Measurements from ENCODE around the gene COL4A2. TPM values are rescaled to one million over a fixed set of nuclear protein-coding genes. Genes with fewer than 3 reads are reported as not detected.
A peak's percentile ranks its signal among the peaks of the same experiment; 100 is the strongest.

The COL4A2 gene
- total RNA-seq, 4 donors from 2014 or later = 97.6 to 193 (median 131) TPM

DNA sequence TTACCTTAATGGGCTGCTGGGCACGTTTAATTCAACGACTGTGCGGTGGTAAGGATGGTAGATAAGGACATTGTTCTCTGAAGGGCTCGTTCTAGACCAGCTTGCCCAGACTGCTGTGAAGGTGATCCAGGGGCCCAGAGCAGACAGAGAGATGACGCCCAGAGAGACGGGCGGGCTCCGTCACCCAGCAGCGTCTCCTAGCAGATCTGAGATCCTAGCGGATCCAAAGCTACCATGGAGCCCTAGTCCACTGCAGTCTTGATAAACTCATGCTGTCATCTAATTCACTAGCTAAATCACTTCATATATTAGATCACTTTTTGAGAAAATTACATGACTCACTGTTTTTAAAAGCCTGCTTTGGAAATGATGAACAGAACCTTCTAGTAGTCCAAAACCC, 21.5 kb downstream of the COL4A2 start:
- TF ChIP-seq POLR2A (IDR thresholded peaks at IDR 0.05) = no peak
- TF ChIP-seq, protein P1, sequence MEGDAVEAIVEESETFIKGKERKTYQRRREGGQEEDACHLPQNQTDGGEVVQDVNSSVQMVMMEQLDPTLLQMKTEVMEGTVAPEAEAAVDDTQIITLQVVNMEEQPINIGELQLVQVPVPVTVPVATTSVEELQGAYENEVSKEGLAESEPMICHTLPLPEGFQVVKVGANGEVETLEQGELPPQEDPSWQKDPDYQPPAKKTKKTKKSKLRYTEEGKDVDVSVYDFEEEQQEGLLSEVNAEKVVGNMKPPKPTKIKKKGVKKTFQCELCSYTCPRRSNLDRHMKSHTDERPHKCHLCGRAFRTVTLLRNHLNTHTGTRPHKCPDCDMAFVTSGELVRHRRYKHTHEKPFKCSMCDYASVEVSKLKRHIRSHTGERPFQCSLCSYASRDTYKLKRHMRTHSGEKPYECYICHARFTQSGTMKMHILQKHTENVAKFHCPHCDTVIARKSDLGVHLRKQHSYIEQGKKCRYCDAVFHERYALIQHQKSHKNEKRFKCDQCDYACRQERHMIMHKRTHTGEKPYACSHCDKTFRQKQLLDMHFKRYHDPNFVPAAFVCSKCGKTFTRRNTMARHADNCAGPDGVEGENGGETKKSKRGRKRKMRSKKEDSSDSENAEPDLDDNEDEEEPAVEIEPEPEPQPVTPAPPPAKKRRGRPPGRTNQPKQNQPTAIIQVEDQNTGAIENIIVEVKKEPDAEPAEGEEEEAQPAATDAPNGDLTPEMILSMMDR (IDR thresholded peaks at IDR 0.05) = no peak
- Histone ChIP-seq H3K27ac (peak overlapping the region in 2 of 3 donors; percentile 20 to 83), H3K4me3 (replicated peaks in 1 of 3) (no peak overlapping the region), H3K4me1 (peaks cover 74 to 91% of the 10 kb centered on the region in 2 donors), H3K9me3 (no peaks in the 10 kb centered on the region), H3K27me3 (no peaks in the 10 kb centered on the region), H3K36me3 (no peaks in the 10 kb centered on the region)
- intact Hi-C loops (cut with DNase I) = no loop called here
- 85 to 90% methylated on average over 10 of the region's 10 CpGs for WGBS, 2 donors
- DNase-seq = peak in 1 of 2 donors; percentile 1

DNA sequence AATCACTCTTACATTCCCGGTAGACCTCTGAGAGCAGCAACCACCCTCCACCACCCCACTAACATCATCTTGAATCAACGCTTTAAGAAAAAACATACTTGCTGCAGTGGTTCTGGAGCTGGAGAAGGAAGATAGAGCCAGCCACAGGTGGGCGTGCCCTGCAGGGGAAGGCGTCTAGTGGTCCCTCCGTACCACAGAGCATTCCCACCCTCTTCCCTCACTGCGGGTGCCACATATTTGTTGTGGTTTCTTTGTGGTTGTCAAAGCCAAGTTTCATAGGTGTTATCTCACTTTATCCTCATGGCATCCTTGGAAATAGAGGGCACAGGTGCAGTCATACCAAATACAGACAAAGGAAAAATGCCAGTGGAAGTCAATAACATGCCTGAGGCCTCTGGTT, 22.2 kb downstream of the COL4A2 start:
- Histone ChIP-seq H3K4me1 (peaks cover 67 to 84% of the 10 kb centered on the region in 2 donors), H3K9me3 (no peaks in the 10 kb centered on the region), H3K27ac (peak overlapping the region; percentile 70 to 92 (median 90)), H3K36me3 (no peaks in the 10 kb centered on the region), H3K27me3 (no peaks in the 10 kb centered on the region), H3K4me3 (replicated peaks in 1 of 3) (no peak overlapping the region)
- 90 to 95% methylated on average over 6 of the region's 6 CpGs for WGBS, 2 donors
- TF ChIP-seq, protein P1 (IDR thresholded peaks at IDR 0.05) = no peak
- TF ChIP-seq POLR2A (IDR thresholded peaks at IDR 0.05) = no peak
- intact Hi-C loops (cut with DNase I) = no loop called here
- DNase-seq = no peak

DNA sequence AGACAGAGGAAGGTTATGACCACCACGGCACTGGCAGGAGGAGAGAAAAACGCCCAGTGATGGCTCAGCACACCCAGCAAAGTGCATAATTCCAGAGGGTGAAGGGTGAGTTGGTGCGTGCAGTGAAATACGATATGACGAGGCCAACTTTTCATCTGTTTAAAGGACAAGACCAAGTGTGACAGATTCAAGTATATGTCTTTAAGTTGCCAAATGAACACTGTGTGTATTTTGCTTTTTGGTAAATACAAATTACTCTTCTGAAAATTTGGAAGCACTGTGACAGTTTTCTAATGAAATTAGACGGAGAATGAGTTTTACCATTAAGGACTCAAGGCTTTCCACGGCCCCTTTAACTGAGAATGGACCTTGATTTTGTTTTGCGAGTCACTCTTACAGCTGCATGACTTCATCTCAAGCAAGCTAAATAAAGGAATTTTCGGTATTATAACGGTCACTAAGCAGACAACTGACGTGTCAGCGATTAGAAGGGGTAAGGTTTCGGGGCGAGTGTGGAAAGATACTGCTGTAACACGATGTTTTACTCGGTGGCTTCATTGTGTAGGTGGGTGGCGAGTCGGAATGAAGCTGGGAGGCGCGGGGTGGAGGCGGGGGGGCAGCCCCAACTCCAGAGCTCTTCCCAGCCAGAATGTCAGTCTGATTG, 22.8 kb downstream of the COL4A2 start:
- TF ChIP-seq, protein P1 (IDR thresholded peaks at IDR 0.05) = no peak
- TF ChIP-seq POLR2A (IDR thresholded peaks at IDR 0.05) = no peak
- H3K27me3 ChIP-seq = no peaks in the 10 kb centered on the region
- H3K4me3 ChIP-seq (replicated peaks in 1 of 3) = no peak overlapping the region
- no peaks in the 10 kb centered on the region for H3K36me3 ChIP-seq
- peak in 1 of 2 donors; percentile 5 for DNase-seq
- H3K27ac ChIP-seq = peak overlapping the region; percentile 70 to 92 (median 90)
- intact Hi-C loops (cut with DNase I) = no loop called here
- H3K9me3 ChIP-seq = no peaks in the 10 kb centered on the region
- H3K4me1 ChIP-seq = peaks cover 60 to 77% of the 10 kb centered on the region in 2 donors
- WGBS, 2 donors = 79 to 80% methylated on average over 21 of the region's 21 CpGs

DNA sequence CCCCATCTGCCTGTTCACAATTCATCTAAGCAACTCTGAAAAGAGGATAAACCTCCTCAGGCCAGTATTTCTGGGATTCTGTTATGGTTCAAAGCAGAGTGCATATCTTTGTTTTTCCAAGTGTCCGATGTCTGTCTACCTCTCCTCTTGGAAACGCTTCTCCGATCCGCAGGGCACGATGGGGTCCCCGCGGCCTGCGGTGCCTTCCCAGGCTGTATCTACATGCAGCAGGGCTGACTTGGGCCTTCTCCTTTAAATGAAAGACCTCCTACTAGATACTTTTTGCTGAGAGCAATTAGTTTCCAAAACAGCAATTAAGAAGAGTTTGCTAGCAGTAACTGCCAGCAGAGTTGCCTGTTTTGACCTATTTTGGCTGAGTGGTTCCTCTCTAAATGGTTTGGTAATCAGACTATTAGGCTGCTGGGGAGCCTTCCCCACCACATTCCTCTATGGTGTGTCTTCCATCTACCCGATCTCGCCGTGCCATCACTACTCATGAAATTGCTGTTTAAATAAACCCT, 23.5 kb downstream of the COL4A2 start:
- H3K27ac ChIP-seq = peak overlapping the region; percentile 70 to 92 (median 90)
- H3K27me3 ChIP-seq = no peaks in the 10 kb centered on the region
- WGBS, 2 donors = 33 to 47% methylated on average over 11 of the region's 11 CpGs
- TF ChIP-seq, protein P1 (IDR thresholded peaks at IDR 0.05) = no peak
- TF ChIP-seq POLR2A (IDR thresholded peaks at IDR 0.05) = no peak
- peak; percentile 42 for DNase-seq
- no peaks in the 10 kb centered on the region for H3K9me3 ChIP-seq
- no peaks in the 10 kb centered on the region for H3K36me3 ChIP-seq
- no peak overlapping the region for H3K4me3 ChIP-seq (replicated peaks in 1 of 3)
- peaks cover 54 to 71% of the 10 kb centered on the region in 2 donors for H3K4me1 ChIP-seq
- intact Hi-C loops (cut with DNase I) = no loop called here

DNA sequence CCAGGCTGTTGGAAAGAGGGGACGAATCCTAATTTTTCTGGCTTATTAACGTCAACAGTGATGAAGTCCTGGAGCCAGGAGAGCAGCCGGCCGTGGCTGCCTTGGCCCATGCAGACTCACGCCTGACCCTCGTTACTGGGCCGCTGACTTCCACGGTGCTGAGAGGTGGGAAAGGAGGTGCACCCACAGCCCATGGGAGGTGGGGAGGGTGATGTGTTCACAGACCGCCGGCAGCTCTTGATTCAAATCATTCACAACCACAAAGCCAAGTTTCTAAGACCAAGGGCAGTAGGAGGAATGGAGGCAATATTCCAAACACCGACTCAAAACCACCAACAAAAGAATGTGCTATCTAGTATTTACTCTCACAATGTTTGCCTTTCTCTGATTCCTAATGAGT, 24.3 kb downstream of the COL4A2 start:
- 14 to 29% methylated on average over 11 of the region's 11 CpGs for WGBS, 2 donors
- H3K4me3 ChIP-seq (replicated peaks in 1 of 3) = no peak overlapping the region
- intact Hi-C loops (cut with DNase I) = no loop called here
- H3K27ac ChIP-seq = peak overlapping the region; percentile 70 to 92 (median 90)
- no peaks in the 10 kb centered on the region for H3K9me3 ChIP-seq
- no peaks in the 10 kb centered on the region for H3K36me3 ChIP-seq
- peak; percentile 84 to 87 for DNase-seq
- H3K4me1 ChIP-seq = peaks cover 48 to 66% of the 10 kb centered on the region in 2 donors
- H3K27me3 ChIP-seq = no peaks in the 10 kb centered on the region
- TF ChIP-seq, protein P1 (IDR thresholded peaks at IDR 0.05) = no peak
- TF ChIP-seq POLR2A (IDR thresholded peaks at IDR 0.05) = peak in 1 of 2 donors; percentile 40
